Spleen (tissue), 7 donors: ENCODE measurements around the gene PITPNC1.

Experiments
- POLR2AphosphoS5 ChIP-seq, 3 donors: sonication (generic); formaldehyde crosslinking; IDR thresholded peaks; one replicate each; pipeline ENCODE4 v1.5.1; 2017; ENCODE audit warnings: antibody characterized with exemption in 3 of 3
- TF ChIP-seq, protein P1 (sequence below), 11 experiments: fragments of 200-600 bp in 7 of 11; fragments of 450-650 bp in 4 of 11; sonication (generic) in 4 of 11; IDR thresholded peaks in 8 of 11; conservative IDR thresholded peaks in 3 of 11; 1 replicate in 7 of 11; 2 replicates in 4 of 11; pipeline versions ENCODE4 v1.4.0 to v1.8.0; 2016 to 2021; ENCODE audit warnings: antibody characterized with exemption in 11 of 11, inconsistent platforms in 4 of 11, mild to moderate bottlenecking in 1 of 11
- donor health status: DM: no; HTN: no; CAD: no; lungs with moderate emphysema.
- donor health status: DM: no; HTN: no; CAD: no.
- donor health status: DM: no; HTN: no; CAD: no.

- TF ChIP-seq, protein P1, sequence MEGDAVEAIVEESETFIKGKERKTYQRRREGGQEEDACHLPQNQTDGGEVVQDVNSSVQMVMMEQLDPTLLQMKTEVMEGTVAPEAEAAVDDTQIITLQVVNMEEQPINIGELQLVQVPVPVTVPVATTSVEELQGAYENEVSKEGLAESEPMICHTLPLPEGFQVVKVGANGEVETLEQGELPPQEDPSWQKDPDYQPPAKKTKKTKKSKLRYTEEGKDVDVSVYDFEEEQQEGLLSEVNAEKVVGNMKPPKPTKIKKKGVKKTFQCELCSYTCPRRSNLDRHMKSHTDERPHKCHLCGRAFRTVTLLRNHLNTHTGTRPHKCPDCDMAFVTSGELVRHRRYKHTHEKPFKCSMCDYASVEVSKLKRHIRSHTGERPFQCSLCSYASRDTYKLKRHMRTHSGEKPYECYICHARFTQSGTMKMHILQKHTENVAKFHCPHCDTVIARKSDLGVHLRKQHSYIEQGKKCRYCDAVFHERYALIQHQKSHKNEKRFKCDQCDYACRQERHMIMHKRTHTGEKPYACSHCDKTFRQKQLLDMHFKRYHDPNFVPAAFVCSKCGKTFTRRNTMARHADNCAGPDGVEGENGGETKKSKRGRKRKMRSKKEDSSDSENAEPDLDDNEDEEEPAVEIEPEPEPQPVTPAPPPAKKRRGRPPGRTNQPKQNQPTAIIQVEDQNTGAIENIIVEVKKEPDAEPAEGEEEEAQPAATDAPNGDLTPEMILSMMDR (IDR thresholded peaks at IDR 0.05 in 8 of 11, conservative IDR thresholded peaks at IDR 0.05 in 3 of 11), result no peak
- TF ChIP-seq POLR2AphosphoS5 (IDR thresholded peaks at IDR 0.05), result no peak
Observed at GRCh38 chr17:67489273-67489672, 112.2 kb downstream of the PITPNC1 start.
